GM12801 (cell line): Measurements from ENCODE around the gene HHIP.

Source experiments
- CTCF ChIP-seq: IDR thresholded peaks from one replicate; pipeline ENCODE4 v1.5.1; 2011; ENCODE audit warnings: control low read depth; ENCODE audit not compliant: insufficient read length; ENCODE audit errors: extremely low read depth

Gene HHIP

GRCh38 chr4:144709793-144710525 lies 64.0 kb downstream of the HHIP start:
- no peak for TF ChIP-seq CTCF

GRCh38 chr4:144710526-144710912 lies 64.6 kb downstream of the HHIP start:
- TF ChIP-seq CTCF: no peak

GRCh38 chr4:144711700-144712456 lies 65.9 kb downstream of the HHIP start:
- no peak for TF ChIP-seq CTCF

- TF ChIP-seq CTCF: no peak
These were observed 66.8 kb downstream of the HHIP start for GRCh38 chr4:144712775-144713174.

- no peak for TF ChIP-seq CTCF
These were observed 68.2 kb downstream of the HHIP start for GRCh38 chr4:144714166-144714565.

GRCh38 chr4:144715230-144715629 lies 69.3 kb downstream of the HHIP start:
- no peak for TF ChIP-seq CTCF

GRCh38 chr4:144716778-144717177 lies 70.8 kb downstream of the HHIP start:
- TF ChIP-seq CTCF: no peak
